Caco-2 (cell line): ENCODE results near the gene CCDC97. TPM values are rescaled to one million over a fixed set of nuclear protein-coding genes. Genes with fewer than 3 reads are reported as not detected.

Source experiments
- BruUV-seq: library from RNA; stranded (reverse); fragments of 400-500 nt; replicated peaks from 2 replicates; lab custom pipeline; 2021; lab: Mats Ljungman, UMichigan
- CTCF ChIA-PET: fragments of 300-600 bp; sonication (Branson Sonifier 250); formaldehyde crosslinking; loops from one replicate; lab custom pipeline; 2022; ENCODE audit warnings: antibody characterized with exemption; lab: Charles Lee
- POLR2A ChIA-PET: fragments of 300-600 bp; sonication (Branson Sonifier 250); formaldehyde crosslinking; loops from one replicate; lab custom pipeline; 2022; ENCODE audit warnings: antibody characterized with exemption; lab: Charles Lee
- DNase-seq, 2 experiments: peaks; one replicate each; pipeline versions ENCODE4 v3.0.0 to v3.0.0-alpha.2; 2020 to 2022
- H3K27me3 ChIP-seq: replicated peaks from 2 replicates; pipeline ENCODE4 v1.6.0; 2011; ENCODE audit warnings: low read length; ENCODE audit not compliant: control insufficient read depth, insufficient read depth
- H3K36me3 ChIP-seq: 2 replicates; pipeline ENCODE4 v1.5.1; 2011; ENCODE audit warnings: low read length; ENCODE audit not compliant: control insufficient read depth, insufficient read depth
- H3K4me1 ChIP-seq: fragments of 250-450 bp; sonication (Bioruptor Pico); 2 replicates; pipeline ENCODE4 v1.5.1; 2020; ENCODE audit warnings: mild to moderate bottlenecking
- H3K4me3 ChIP-seq: 2 replicates; pipeline ENCODE4 v1.5.1; 2011; ENCODE audit warnings: low read depth, mild to moderate bottlenecking, control low read depth, low read length
- H3K9me3 ChIP-seq: fragments of 250-450 bp; sonication (Bioruptor Pico); 2 replicates; pipeline ENCODE4 v1.5.1; 2020; ENCODE audit warnings: mild to moderate bottlenecking, moderate library complexity
- H3K27ac Mint-ChIP-seq: one replicate; pipeline ENCODE4 v1.8.0; 2022; ENCODE audit warnings: mixed read lengths; ENCODE audit not compliant: unreplicated experiment
- H3K27me3 Mint-ChIP-seq: one replicate; pipeline ENCODE4 v1.8.0; 2022; ENCODE audit warnings: mixed read lengths; ENCODE audit not compliant: insufficient read depth, unreplicated experiment
- H3K36me3 Mint-ChIP-seq: one replicate; pipeline ENCODE4 v1.8.0; 2022; ENCODE audit warnings: mild to moderate bottlenecking, mixed read lengths; ENCODE audit not compliant: insufficient read depth, unreplicated experiment
- H3K4me1 Mint-ChIP-seq: one replicate; pipeline ENCODE4 v1.8.0; 2022; ENCODE audit warnings: low read depth, mixed read lengths; ENCODE audit not compliant: unreplicated experiment
- H3K4me3 Mint-ChIP-seq: one replicate; pipeline ENCODE4 v1.8.0; 2022; ENCODE audit warnings: mild to moderate bottlenecking, moderate library complexity, mixed read lengths; ENCODE audit not compliant: unreplicated experiment
- H3K9me3 Mint-ChIP-seq: one replicate; pipeline ENCODE4 v1.8.0; 2022; ENCODE audit warnings: mixed read lengths; ENCODE audit not compliant: unreplicated experiment
- intact Hi-C: fragments of 100-400 bp; cut with micrococcal nuclease; formaldehyde crosslinking; loops from one replicate; pipeline ENCODE4 v1.10.0; 2022; ENCODE audit not compliant: unreplicated experiment
- total RNA-seq: library from RNA; stranded (reverse); gene quantifications from 2 replicates; pipeline ENCODE4 v1.2.3, GENCODE V29; 2022
- TF ChIP-seq, protein P1 (sequence below), 2 experiments: fragments of 200-600 bp in 1 of 2; IDR thresholded peaks; 1 replicate in 1 of 2; 2 replicates in 1 of 2; pipeline versions ENCODE4 v1.5.1 to v1.8.0; 2011 to 2022; ENCODE audit warnings: antibody characterized with exemption in 1 of 2, control low read depth in 1 of 2, inconsistent platforms in 1 of 2, low read depth in 1 of 2, low read length in 1 of 2, mild to moderate bottlenecking in 1 of 2, moderate library complexity in 1 of 2; ENCODE audit not compliant: insufficient read depth in 1 of 2, severe bottlenecking in 1 of 2, unreplicated experiment in 1 of 2

Gene CCDC97
- total RNA-seq, 1 experiment from 2014 or later: 47.1 TPM

DNA sequence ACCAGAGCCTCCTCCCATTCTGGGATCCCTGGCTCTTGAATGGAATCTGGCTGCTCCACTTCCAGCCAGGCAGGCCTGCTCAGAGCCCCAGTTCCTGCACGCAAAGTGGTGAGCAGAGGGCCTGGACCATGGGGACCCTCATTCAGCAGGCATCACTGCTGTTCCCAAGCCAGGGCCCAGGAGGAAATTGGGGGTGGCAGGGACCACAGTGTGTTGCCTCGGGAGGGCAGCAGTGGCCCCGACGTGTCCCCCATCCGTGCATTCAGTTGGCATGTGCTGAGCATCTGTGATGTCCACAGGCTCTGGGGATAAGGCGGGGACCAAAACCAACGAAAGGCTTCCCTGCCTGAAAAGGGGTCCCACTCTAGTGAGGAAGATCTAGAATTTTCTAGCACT, 11.2 kb downstream of the CCDC97 start:
- H3K4me3 Mint-ChIP-seq: no peak overlapping the region

GRCh38 chr19:41321600-41322270, 11.8 kb downstream of the CCDC97 start:
- Mint-ChIP-seq H3K27me3 (no peaks in the 10 kb centered on the region), H3K4me1 (peaks cover 30% of the 10 kb centered on the region), H3K4me3 (no peak overlapping the region), H3K27ac (no peak overlapping the region), H3K9me3 (no peaks in the 10 kb centered on the region), H3K36me3 (peaks cover 70% of the 10 kb centered on the region)
- ChIA-PET POLR2A (no interaction called here), CTCF (interaction anchor here (1.0 to 1.7 kb wide), 2 partner anchors 11 to 31 kb away, joined by 3 to 5 read pairs; no protein-coding TSS in a partner anchor)
- H3K4me3 ChIP-seq: no peak overlapping the region
- peaks cover 4% of the 10 kb centered on the region for H3K36me3 ChIP-seq
- TF ChIP-seq, protein P1, sequence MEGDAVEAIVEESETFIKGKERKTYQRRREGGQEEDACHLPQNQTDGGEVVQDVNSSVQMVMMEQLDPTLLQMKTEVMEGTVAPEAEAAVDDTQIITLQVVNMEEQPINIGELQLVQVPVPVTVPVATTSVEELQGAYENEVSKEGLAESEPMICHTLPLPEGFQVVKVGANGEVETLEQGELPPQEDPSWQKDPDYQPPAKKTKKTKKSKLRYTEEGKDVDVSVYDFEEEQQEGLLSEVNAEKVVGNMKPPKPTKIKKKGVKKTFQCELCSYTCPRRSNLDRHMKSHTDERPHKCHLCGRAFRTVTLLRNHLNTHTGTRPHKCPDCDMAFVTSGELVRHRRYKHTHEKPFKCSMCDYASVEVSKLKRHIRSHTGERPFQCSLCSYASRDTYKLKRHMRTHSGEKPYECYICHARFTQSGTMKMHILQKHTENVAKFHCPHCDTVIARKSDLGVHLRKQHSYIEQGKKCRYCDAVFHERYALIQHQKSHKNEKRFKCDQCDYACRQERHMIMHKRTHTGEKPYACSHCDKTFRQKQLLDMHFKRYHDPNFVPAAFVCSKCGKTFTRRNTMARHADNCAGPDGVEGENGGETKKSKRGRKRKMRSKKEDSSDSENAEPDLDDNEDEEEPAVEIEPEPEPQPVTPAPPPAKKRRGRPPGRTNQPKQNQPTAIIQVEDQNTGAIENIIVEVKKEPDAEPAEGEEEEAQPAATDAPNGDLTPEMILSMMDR (IDR thresholded peaks at IDR 0.05; ENCODE audit: insufficient read depth in 1 of 2, low read depth in 1 of 2, low read length in 1 of 2, severe bottlenecking in 1 of 2, unreplicated experiment in 1 of 2): peak; percentile 59 to 61
- peak in 1 of 2 experiments; percentile 44 for DNase-seq
- no TSS peak for BruUV-seq
- intact Hi-C loops: no loop called here
- H3K4me1 ChIP-seq: peaks cover 43% of the 10 kb centered on the region
- no peaks in the 10 kb centered on the region for H3K27me3 ChIP-seq
- no peaks in the 10 kb centered on the region for H3K9me3 ChIP-seq

More for the DNA sequence above, 11.2 kb downstream of the CCDC97 start:
- Histone ChIP-seq H3K27me3 (no peaks in the 10 kb centered on the region), H3K36me3 (peaks cover 7% of the 10 kb centered on the region), H3K9me3 (no peaks in the 10 kb centered on the region), H3K4me1 (peaks cover 40% of the 10 kb centered on the region), H3K4me3 (no peak overlapping the region)
- H3K27ac Mint-ChIP-seq: no peak overlapping the region
- no peaks in the 10 kb centered on the region for H3K9me3 Mint-ChIP-seq
- BruUV-seq: no TSS peak
- H3K4me1 Mint-ChIP-seq: peaks cover 25% of the 10 kb centered on the region
- peaks cover 69% of the 10 kb centered on the region for H3K36me3 Mint-ChIP-seq
- no peaks in the 10 kb centered on the region for H3K27me3 Mint-ChIP-seq
- ChIA-PET POLR2A (no interaction called here), CTCF (interaction anchor here (1.0 to 1.7 kb wide), 2 partner anchors 11 to 31 kb away, joined by 3 to 5 read pairs; no protein-coding TSS in a partner anchor)
- intact Hi-C loops: no loop called here
- TF ChIP-seq, protein P1 (IDR thresholded peaks at IDR 0.05; ENCODE audit: insufficient read depth in 1 of 2, low read depth in 1 of 2, low read length in 1 of 2, severe bottlenecking in 1 of 2, unreplicated experiment in 1 of 2): no peak
- no peak for DNase-seq

- Histone ChIP-seq H3K4me3 (no peak overlapping the region), H3K9me3 (no peaks in the 10 kb centered on the region), H3K27me3 (no peaks in the 10 kb centered on the region), H3K4me1 (peaks cover 43% of the 10 kb centered on the region), H3K36me3 (peaks cover 4% of the 10 kb centered on the region)
- ChIA-PET POLR2A (no interaction called here), CTCF (interaction anchor here (1.7 kb wide), 1 partner anchor 30 kb away, joined by 5 read pairs; no protein-coding TSS in a partner anchor)
- peaks cover 68% of the 10 kb centered on the region for H3K36me3 Mint-ChIP-seq
- TF ChIP-seq, protein P1 (IDR thresholded peaks at IDR 0.05; ENCODE audit: insufficient read depth in 1 of 2, low read depth in 1 of 2, low read length in 1 of 2, severe bottlenecking in 1 of 2, unreplicated experiment in 1 of 2): no peak
- no peaks in the 10 kb centered on the region for H3K27me3 Mint-ChIP-seq
- H3K27ac Mint-ChIP-seq: peak overlapping the region; percentile 43
- intact Hi-C loops: no loop called here
- no peak for DNase-seq
- H3K4me3 Mint-ChIP-seq: no peak overlapping the region
- no TSS peak for BruUV-seq
- H3K4me1 Mint-ChIP-seq: peaks cover 34% of the 10 kb centered on the region
- H3K9me3 Mint-ChIP-seq: no peaks in the 10 kb centered on the region
Measured at GRCh38 chr19:41322451-41322850, 12.5 kb downstream of the CCDC97 start.
